GM12878 (cell line): ENCODE data around the gene UBB. TPM values are rescaled to one million over a fixed set of nuclear protein-coding genes. Genes with fewer than 3 reads are reported as not detected.

Experiments used
- ATAC-seq: fragments of 200-7000 bp; cut with Tn5 transposase; 3 replicates; pipeline ENCODE4 v1.9.1; 2020; ENCODE audit warnings: mild to moderate bottlenecking, moderate library complexity
- BruUV-seq: library from RNA; stranded (reverse); fragments of 400-500 nt; replicated peaks from 2 replicates; lab custom pipeline; 2021; lab: Mats Ljungman, UMichigan
- CTCF ChIA-PET: fragments of 300-600 bp; sonication (Branson Sonifier 250); formaldehyde crosslinking; extraction: SDS; loops from one replicate; lab custom pipeline; 2021; ENCODE audit warnings: inconsistent platforms; lab: Yijun Ruan, JAX
- POLR2A ChIA-PET: fragments of 350-600 bp; formaldehyde crosslinking; extraction: SDS; loops from one replicate; lab custom pipeline; 2021; ENCODE audit warnings: inconsistent platforms; lab: Charles Lee
- RAD21 ChIA-PET: fragments of 300-600 bp; sonication (Branson Sonifier 250); formaldehyde crosslinking; loops from one replicate; lab custom pipeline; 2023; ENCODE audit warnings: antibody characterized with exemption; ENCODE audit not compliant: unreplicated experiment; lab: Charles Lee
- SMC1A ChIA-PET: fragments of 300-600 bp; sonication (Branson Sonifier 250); formaldehyde crosslinking; loops from one replicate; lab custom pipeline; 2023; ENCODE audit not compliant: unreplicated experiment, uncharacterized antibody; lab: Charles Lee
- DNase-seq: peaks from one replicate; pipeline ENCODE4 v3.0.0-alpha.2; 2011; ENCODE audit warnings: low read depth, low spot score
- FAIRE-seq: peaks from 3 replicates; lab custom pipeline; 2011; peaks lifted over from hg19 to GRCh38; lab: Jason Lieb, UNC
- H2AFZ ChIP-seq: 2 replicates; pipeline ENCODE4 v1.6.0; 2011; ENCODE audit warnings: low read depth, low read length, control low read depth; ENCODE audit not compliant: control insufficient read depth
- H3K27ac ChIP-seq: 2 replicates; pipeline ENCODE4 v1.5.1; 2011; ENCODE audit warnings: control low read depth; ENCODE audit not compliant: control insufficient read depth, insufficient read depth
- H3K27me3 ChIP-seq, 2 experiments: replicated peaks in 1 of 2; 2 replicates each; pipeline versions ENCODE4 v1.6.0 to v1.6.1; 2011; ENCODE audit warnings: low read length in 1 of 2; ENCODE audit not compliant: control insufficient read depth in 2 of 2, insufficient read depth in 2 of 2
- H3K36me3 ChIP-seq, 2 experiments: 2 replicates each; pipeline ENCODE4 v1.5.1; 2011; ENCODE audit warnings: low read length in 1 of 2; ENCODE audit not compliant: control insufficient read depth in 2 of 2, insufficient read depth in 2 of 2
- H3K4me1 ChIP-seq: 2 replicates; pipeline ENCODE4 v1.6.1; 2011; ENCODE audit warnings: mild to moderate bottlenecking, low read length, moderate library complexity, mixed read lengths; ENCODE audit not compliant: control insufficient read depth, insufficient read depth
- H3K4me2 ChIP-seq: 2 replicates; pipeline ENCODE4 v1.6.0; 2011; ENCODE audit warnings: control low read depth; ENCODE audit not compliant: control insufficient read depth, insufficient read depth
- H3K4me3 ChIP-seq: fragments of 200-600 bp; sonication (generic); 2 replicates; pipeline ENCODE4 v1.5.1; 2016
- H3K79me2 ChIP-seq: 2 replicates; pipeline ENCODE4 v1.6.0; 2011; ENCODE audit warnings: low read length; ENCODE audit not compliant: control insufficient read depth, insufficient read depth
- H3K9ac ChIP-seq: 2 replicates; pipeline ENCODE4 v1.8.0; 2011; ENCODE audit warnings: low read length, control low read depth, mixed read lengths; ENCODE audit not compliant: control insufficient read depth, insufficient read depth
- H3K9me3 ChIP-seq: replicated peaks from 3 replicates; pipeline ENCODE4 v1.5.1; 2011; ENCODE audit warnings: mild to moderate bottlenecking, low read length; ENCODE audit not compliant: control insufficient read depth, insufficient read depth
- H4K20me1 ChIP-seq: 2 replicates; pipeline ENCODE4 v1.6.0; 2011; ENCODE audit not compliant: control insufficient read depth, insufficient read depth
- CBFB ChIP-seq: IDR thresholded peaks from 2 replicates; pipeline ENCODE4 v1.6.1; 2016; ENCODE audit warnings: antibody characterized with exemption, low read depth
- FOXM1 ChIP-seq: IDR thresholded peaks from 2 replicates; pipeline ENCODE4 v1.6.1; 2012; ENCODE audit warnings: low read depth, mild to moderate bottlenecking, inconsistent platforms, low read length, moderate library complexity
- HDAC6 ChIP-seq: fragments of 200-600 bp; sonication (generic); IDR thresholded peaks from one replicate; pipeline ENCODE4 v1.8.0; 2017; ENCODE audit warnings: antibody characterized with exemption; ENCODE audit not compliant: unreplicated experiment
- HSF1 ChIP-seq: fragments of 150-350 bp; IDR thresholded peaks from 2 replicates; pipeline ENCODE4 v1.6.1; 2014; ENCODE audit warnings: mild to moderate bottlenecking, low read depth, low read length
- JUNB ChIP-seq: IDR thresholded peaks from 2 replicates; pipeline ENCODE4 v1.6.1; 2016; ENCODE audit warnings: antibody characterized with exemption, mild to moderate bottlenecking
- RFX5 ChIP-seq: IDR thresholded peaks from 2 replicates; pipeline ENCODE4 v1.6.1; 2011; ENCODE audit warnings: low read depth, low read length, improper control_type of control experiment
- SMARCA5 ChIP-seq: fragments of 450-650 bp; IDR thresholded peaks from 2 replicates; pipeline ENCODE4 v1.6.1; 2017; ENCODE audit warnings: mild to moderate bottlenecking
- YY1 ChIP-seq: IDR thresholded peaks from 2 replicates; pipeline ENCODE4 v1.6.1; 2011; ENCODE audit warnings: low read depth, mild to moderate bottlenecking, low read length
- ZNF24 ChIP-seq: fragments of 450-650 bp; IDR thresholded peaks from 2 replicates; pipeline ENCODE4 v1.6.1; 2017; ENCODE audit warnings: antibody characterized with exemption, mild to moderate bottlenecking
- WGBS: methylation state at CpG from one replicate; pipeline ENCODE4 v1.1.6; 2016; ENCODE audit warnings: low lambda C conversion rate; ENCODE audit not compliant: insufficient replicate concordance, insufficient coverage; ENCODE audit errors: missing lambda C conversion rate; 5-methylcytosine and 5-hydroxymethylcytosine counted together
- in situ Hi-C: fragments of 300-500 bp; cut with MboI; formaldehyde crosslinking; loops from 9 replicates; pipeline ENCODE4 v1.14.3; 2018; ENCODE audit warnings: mixed read lengths
- intact Hi-C: fragments of 100-400 bp; cut with micrococcal nuclease; formaldehyde crosslinking; loops from one replicate; pipeline ENCODE4 v1.14.2; 2022; ENCODE audit not compliant: unreplicated experiment
- polyA plus RNA-seq, 11 experiments: library from polyadenylated mRNA; depleted of rRNA in 4 of 11; unstranded in 6 of 11; stranded (reverse) in 5 of 11; fragments of >200 nt; fragmentation: Nextera tagmentation in 4 of 11; fragmentation: Illumina TruSeq in 1 of 11; extraction: Ambion mirVana in 4 of 11; extraction: Trizol in 1 of 11; gene quantifications; 1 replicate in 1 of 11; 2 replicates in 10 of 11; pipeline versions ENCODE4 v1.2.1 to v1.2.3, GENCODE V29; 2011 to 2016; ENCODE audit warnings: inconsistent platforms in 2 of 11, missing spikeins in 2 of 11, low read depth in 1 of 11
- total RNA-seq, 4 experiments: library from RNA; depleted of rRNA in 3 of 4; stranded (reverse); fragments of >200 nt in 3 of 4; fragmentation: Illumina TruSeq in 1 of 4; extraction: Trizol in 1 of 4; gene quantifications; 2 replicates each; pipeline versions ENCODE4 v1.2.1 to v1.2.3, GENCODE V29; 2013 to 2021
- TF ChIP-seq, protein P1 (sequence below): IDR thresholded peaks from 2 replicates; pipeline ENCODE4 v1.6.1; 2012; ENCODE audit warnings: improper control_type of control experiment, low read depth, low read length; ENCODE audit not compliant: insufficient replicate concordance

Gene UBB
- total and polyA plus RNA-seq, 10 of the 15 experiments (the other 5 are each of a cell fraction or from before 2014, with no cell fraction given), result 1,133 to 4,246 (median 2,099) TPM

GRCh38 chr17:16430650-16431049 lies 49.8 kb downstream of the UBB start:
- 87% methylated on average over 6 of the region's 6 CpGs for WGBS
- ChIA-PET POLR2A (no interaction called here), SMC1A (no interaction called here), RAD21 (no interaction called here), CTCF (interaction anchor here (1.0 to 4.7 kb wide), 3 partner anchors 8 to 128 kb away, joined by 3 to 54 read pairs (median 4); partner anchors contain the start of gene TRPV2)
- no peak overlapping the region for H3K4me2 ChIP-seq
- H3K27me3 ChIP-seq, result no peaks in the 10 kb centered on the region
- H3K9ac ChIP-seq, result no peak overlapping the region
- no peaks in the 10 kb centered on the region for H3K79me2 ChIP-seq
- H3K9me3 ChIP-seq, result no peaks in the 10 kb centered on the region
- H3K4me1 ChIP-seq, result no peaks in the 10 kb centered on the region
- no peak for TF ChIP-seq ZNF24
- no TSS peak for BruUV-seq
- H3K36me3 ChIP-seq, result peaks cover 20 to 23% of the 10 kb centered on the region in 2 experiments
- no peak overlapping the region for H3K27ac ChIP-seq
- no peaks in the 10 kb centered on the region for H4K20me1 ChIP-seq
- in situ Hi-C loops, result no loop called here
- intact Hi-C loops, result no loop called here
- FAIRE-seq (no peak), ATAC-seq (no peak), DNase-seq (no peak)
- H2AFZ ChIP-seq, result no peak overlapping the region
- H3K4me3 ChIP-seq, result no peak overlapping the region

GRCh38 chr17:16432017-16432416 lies 51.1 kb downstream of the UBB start:
- Histone ChIP-seq H3K27me3 (no peaks in the 10 kb centered on the region), H3K4me3 (no peak overlapping the region), H3K79me2 (no peaks in the 10 kb centered on the region), H2AFZ (no peak overlapping the region), H3K27ac (no peak overlapping the region), H4K20me1 (no peaks in the 10 kb centered on the region), H3K4me1 (peaks cover under 1% of the 10 kb centered on the region), H3K9ac (no peak overlapping the region), H3K36me3 (peaks cover 16 to 18% of the 10 kb centered on the region in 2 experiments), H3K4me2 (no peak overlapping the region), H3K9me3 (no peaks in the 10 kb centered on the region)
- DNase-seq (no peak), ATAC-seq (no peak), FAIRE-seq (no peak)
- in situ Hi-C loops (no loop called here), intact Hi-C loops (no loop called here)
- ChIA-PET SMC1A (no interaction called here), POLR2A (interaction anchor here (0.6 kb wide), 3 partner anchors 59 to 153 kb away, joined by 3 to 5 read pairs (median 5); no protein-coding TSS in a partner anchor), RAD21 (interaction anchor here (0.7 to 1.1 kb wide), 2 partner anchors 10 to 16 kb away, joined by 3 to 4 read pairs; no protein-coding TSS in a partner anchor), CTCF (interaction anchor here (1.0 to 1.9 kb wide), 2 partner anchors 10 to 68 kb away, joined by 4 to 5 read pairs; no protein-coding TSS in a partner anchor)
- 96% methylated on average over 14 of the region's 15 CpGs for WGBS
- no TSS peak for BruUV-seq
- TF ChIP-seq CBFB (no peak), SMARCA5 (no peak), FOXM1 (no peak), RFX5 (no peak), HSF1 (no peak), YY1 (no peak), HDAC6 (no peak), JUNB (no peak)
- TF ChIP-seq, protein P1, sequence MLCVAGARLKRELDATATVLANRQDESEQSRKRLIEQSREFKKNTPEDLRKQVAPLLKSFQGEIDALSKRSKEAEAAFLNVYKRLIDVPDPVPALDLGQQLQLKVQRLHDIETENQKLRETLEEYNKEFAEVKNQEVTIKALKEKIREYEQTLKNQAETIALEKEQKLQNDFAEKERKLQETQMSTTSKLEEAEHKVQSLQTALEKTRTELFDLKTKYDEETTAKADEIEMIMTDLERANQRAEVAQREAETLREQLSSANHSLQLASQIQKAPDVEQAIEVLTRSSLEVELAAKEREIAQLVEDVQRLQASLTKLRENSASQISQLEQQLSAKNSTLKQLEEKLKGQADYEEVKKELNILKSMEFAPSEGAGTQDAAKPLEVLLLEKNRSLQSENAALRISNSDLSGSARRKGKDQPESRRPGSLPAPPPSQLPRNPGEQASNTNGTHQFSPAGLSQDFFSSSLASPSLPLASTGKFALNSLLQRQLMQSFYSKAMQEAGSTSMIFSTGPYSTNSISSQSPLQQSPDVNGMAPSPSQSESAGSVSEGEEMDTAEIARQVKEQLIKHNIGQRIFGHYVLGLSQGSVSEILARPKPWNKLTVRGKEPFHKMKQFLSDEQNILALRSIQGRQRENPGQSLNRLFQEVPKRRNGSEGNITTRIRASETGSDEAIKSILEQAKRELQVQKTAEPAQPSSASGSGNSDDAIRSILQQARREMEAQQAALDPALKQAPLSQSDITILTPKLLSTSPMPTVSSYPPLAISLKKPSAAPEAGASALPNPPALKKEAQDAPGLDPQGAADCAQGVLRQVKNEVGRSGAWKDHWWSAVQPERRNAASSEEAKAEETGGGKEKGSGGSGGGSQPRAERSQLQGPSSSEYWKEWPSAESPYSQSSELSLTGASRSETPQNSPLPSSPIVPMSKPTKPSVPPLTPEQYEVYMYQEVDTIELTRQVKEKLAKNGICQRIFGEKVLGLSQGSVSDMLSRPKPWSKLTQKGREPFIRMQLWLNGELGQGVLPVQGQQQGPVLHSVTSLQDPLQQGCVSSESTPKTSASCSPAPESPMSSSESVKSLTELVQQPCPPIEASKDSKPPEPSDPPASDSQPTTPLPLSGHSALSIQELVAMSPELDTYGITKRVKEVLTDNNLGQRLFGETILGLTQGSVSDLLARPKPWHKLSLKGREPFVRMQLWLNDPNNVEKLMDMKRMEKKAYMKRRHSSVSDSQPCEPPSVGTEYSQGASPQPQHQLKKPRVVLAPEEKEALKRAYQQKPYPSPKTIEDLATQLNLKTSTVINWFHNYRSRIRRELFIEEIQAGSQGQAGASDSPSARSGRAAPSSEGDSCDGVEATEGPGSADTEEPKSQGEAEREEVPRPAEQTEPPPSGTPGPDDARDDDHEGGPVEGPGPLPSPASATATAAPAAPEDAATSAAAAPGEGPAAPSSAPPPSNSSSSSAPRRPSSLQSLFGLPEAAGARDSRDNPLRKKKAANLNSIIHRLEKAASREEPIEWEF, result no peak
